HepG2 (cell line): ENCODE measurements around the gene MXRA7. TPM values are rescaled to one million over a fixed set of nuclear protein-coding genes. Genes with fewer than 3 reads are reported as not detected.

Experiments used
- ATF5 ChIP-seq: sonication (generic); formaldehyde crosslinking; IDR thresholded peaks from 2 replicates; pipeline ENCODE4 v1.4.0; 2020; ENCODE audit warnings: mild to moderate bottlenecking, low read depth, missing genetic modification reagents
- ATF6 ChIP-seq: sonication (generic); formaldehyde crosslinking; conservative IDR thresholded peaks from 2 replicates; pipeline ENCODE4 v1.4.0; 2020; ENCODE audit warnings: missing genetic modification reagents
- CEBPG ChIP-seq: IDR thresholded peaks from 2 replicates; pipeline ENCODE4 v1.6.1; 2016
- GTF3A ChIP-seq: sonication (generic); formaldehyde crosslinking; conservative IDR thresholded peaks from 2 replicates; pipeline ENCODE4 v1.4.0; 2020; ENCODE audit warnings: mild to moderate bottlenecking, missing genetic modification reagents
- HDAC6 ChIP-seq: fragments of 200-600 bp; sonication (generic); IDR thresholded peaks from 2 replicates; pipeline ENCODE4 v1.7.0; 2017; ENCODE audit warnings: mild to moderate bottlenecking, antibody characterized with exemption, low read length, low read depth
- HNF1A ChIP-seq, 2 experiments: sonication (generic) in 1 of 2; formaldehyde crosslinking in 1 of 2; IDR thresholded peaks; 2 replicates each; pipeline versions ENCODE4 v1.4.0 to v1.6.1; 2016 to 2020; ENCODE audit warnings: borderline replicate concordance in 1 of 2, low read depth in 1 of 2, mild to moderate bottlenecking in 1 of 2, missing genetic modification reagents in 1 of 2
- MBD4 ChIP-seq: IDR thresholded peaks from 2 replicates; pipeline ENCODE4 v1.6.1; 2012; ENCODE audit warnings: low read length, inconsistent platforms, borderline replicate concordance
- MBNL3 ChIP-seq: fragments of 250-450 bp; sonication (Bioruptor Pico); conservative IDR thresholded peaks from 2 replicates; pipeline ENCODE4 v1.8.0; 2022; ENCODE audit warnings: mild to moderate bottlenecking, inconsistent platforms
- MYC ChIP-seq: sonication (generic); formaldehyde crosslinking; IDR thresholded peaks from 2 replicates; pipeline ENCODE4 v1.9.0; 2021; ENCODE audit warnings: missing genetic modification reagents, borderline replicate concordance
- MYPOP ChIP-seq: sonication (generic); formaldehyde crosslinking; IDR thresholded peaks from 2 replicates; pipeline ENCODE4 v1.8.1; 2023; ENCODE audit warnings: mild to moderate bottlenecking, moderate library complexity, missing genetic modification reagents
- POLR2G ChIP-seq: fragments of 200-400 bp; formaldehyde crosslinking; IDR thresholded peaks from 2 replicates; pipeline ENCODE4 v1.6.1; 2018; ENCODE audit warnings: mild to moderate bottlenecking, low read depth, low read length, moderate library complexity
- SP2 ChIP-seq: sonication (generic); formaldehyde crosslinking; IDR thresholded peaks from 2 replicates; pipeline ENCODE4 v1.5.1; 2020; ENCODE audit warnings: mild to moderate bottlenecking, missing genetic modification reagents
- THAP9 ChIP-seq: sonication (generic); formaldehyde crosslinking; IDR thresholded peaks from 2 replicates; pipeline ENCODE4; 2020; ENCODE audit warnings: missing genetic modification reagents, mild to moderate bottlenecking, borderline replicate concordance
- ZBTB33 ChIP-seq: sonication (generic); formaldehyde crosslinking; IDR thresholded peaks from 2 replicates; pipeline ENCODE4 v1.4.0; 2020; ENCODE audit warnings: missing genetic modification reagents
- ZNF607 ChIP-seq: sonication (generic); formaldehyde crosslinking; IDR thresholded peaks from 2 replicates; pipeline ENCODE4 v1.5.1; 2020; ENCODE audit warnings: missing genetic modification reagents, mild to moderate bottlenecking, borderline replicate concordance
- ZNF83 ChIP-seq: sonication (generic); formaldehyde crosslinking; IDR thresholded peaks from 2 replicates; pipeline ENCODE4 v1.4.0; 2020; ENCODE audit warnings: missing genetic modification reagents, mild to moderate bottlenecking, borderline replicate concordance
- polyA plus RNA-seq, 8 experiments: library from polyadenylated mRNA; depleted of rRNA in 3 of 8; stranded (reverse) in 7 of 8; unstranded in 1 of 8; fragments of >200 nt; fragmentation: Illumina TruSeq in 4 of 8; extraction: Trizol in 4 of 8; gene quantifications; 2 replicates each; pipeline versions ENCODE4 v1.2.1 to v1.2.3, GENCODE V29; 2011 to 2016; ENCODE audit warnings: low read depth in 4 of 8, missing spikeins in 1 of 8, mixed read lengths in 1 of 8; ENCODE audit not compliant: insufficient read depth in 1 of 8
- total RNA-seq, 5 experiments: library from RNA; depleted of rRNA; stranded (reverse); fragments of >200 nt; fragmentation: Illumina TruSeq; extraction: Trizol; gene quantifications; 2 replicates each; pipeline ENCODE4 v1.2.3, GENCODE V29; 2016; ENCODE audit warnings: low read depth in 1 of 5

MXRA7 gene
- total and polyA plus RNA-seq, 2 of the 13 experiments (the other 11 are each of a cell fraction or from before 2014, with no cell fraction given) = 44.8 to 112 TPM

GRCh38 chr17:76671912-76672262, 38.9 kb downstream of the MXRA7 start (continued):
- TF ChIP-seq ZNF83 (0 out of 2 replicates have a peak, but pooled peaks have one; percentile 37), SP2 (CRISPR knock-in tag) (peak; percentile 41; the same call in 1 of the 2 replicates), ZBTB33 (CRISPR knock-in tag) (no peak), HNF1A (IDR thresholded peaks at IDR 0.05; ENCODE audit: low read depth) (0 out of 2 replicates have a peak, but pooled peaks have one; percentile 22), HNF1A (CRISPR knock-in tag; IDR thresholded peaks at IDR 0.05; ENCODE audit: borderline replicate concordance) (no peak), THAP9 (CRISPR knock-in tag) (no peak), ATF6 (no peak), CEBPG (CRISPR knock-in tag) (no peak; the same call in 1 of the 2 replicates), POLR2G (peak; percentile 90), ZNF607 (CRISPR knock-in tag) (peak; percentile 68; the same call in 1 of the 2 replicates), GTF3A (CRISPR knock-in tag) (0 out of 2 replicates have a peak, but pooled peaks have one; percentile 47), MBNL3 (CRISPR knock-in tag) (no peak), HDAC6 (0 out of 2 replicates have a peak, but pooled peaks have one; percentile 51), MBD4 (no peak), MYC (CRISPR knock-in tag) (no peak), ATF5 (CRISPR knock-in tag) (no peak), MYPOP (CRISPR knock-in tag) (peak; percentile 15; the same call in 1 of the 2 replicates)
